CD14-positive monocyte (primary cell): ENCODE measurements around the gene RPS6KA2. TPM values are rescaled to one million over a fixed set of nuclear protein-coding genes. Genes with fewer than 3 reads are reported as not detected.

Experiments
- DNase-seq, 3 donors: peaks; one replicate each; pipeline ENCODE4 v3.0.0-alpha.2; 2011 to 2022
- H2AFZ ChIP-seq: 2 replicates; pipeline ENCODE4 v1.6.0; 2012; ENCODE audit warnings: mild to moderate bottlenecking, low read depth, low read length, inconsistent platforms; ENCODE audit not compliant: insufficient read depth, poor library complexity, severe bottlenecking
- H3K27ac ChIP-seq, 2 donors: 1 replicate in 1 of 2; 2 replicates in 1 of 2; pipeline ENCODE4 v1.5.1; 2012 to 2013; ENCODE audit warnings: low read length in 2 of 2, control low read depth in 1 of 2, inconsistent platforms in 1 of 2, low read depth in 1 of 2, mild to moderate bottlenecking in 1 of 2
- H3K27me3 ChIP-seq, 2 donors: one replicate each; pipeline versions ENCODE4 v1.6.0 to v1.6.1; 2011 to 2013; ENCODE audit warnings: low read length in 2 of 2; ENCODE audit not compliant: control insufficient read depth in 2 of 2, insufficient read depth in 2 of 2
- H3K36me3 ChIP-seq, 2 donors: replicated peaks in 1 of 2; 1 replicate in 1 of 2; 2 replicates in 1 of 2; pipeline versions ENCODE4 v1.5.1 to v1.6.1; 2012 to 2013; ENCODE audit warnings: low read length in 2 of 2, control low read depth in 1 of 2, inconsistent platforms in 1 of 2, mild to moderate bottlenecking in 1 of 2; ENCODE audit not compliant: insufficient read depth in 2 of 2, control insufficient read depth in 1 of 2
- H3K4me1 ChIP-seq, 2 donors: 1 replicate in 1 of 2; 2 replicates in 1 of 2; pipeline versions ENCODE4 v1.5.1 to v1.6.1; 2012 to 2013; ENCODE audit warnings: low read length in 2 of 2, control low read depth in 1 of 2, inconsistent platforms in 1 of 2, mild to moderate bottlenecking in 1 of 2, moderate library complexity in 1 of 2; ENCODE audit not compliant: insufficient read depth in 2 of 2, control insufficient read depth in 1 of 2
- H3K4me2 ChIP-seq: replicated peaks from 2 replicates; pipeline ENCODE3; 2012; ENCODE audit warnings: low read length, moderate library complexity, mild to moderate bottlenecking; ENCODE audit not compliant: poor library complexity, severe bottlenecking; ENCODE audit errors: extremely low read depth
- H3K4me3 ChIP-seq, 3 experiments: fragments of 200-600 bp in 1 of 3; sonication (generic) in 1 of 3; replicated peaks in 1 of 3; 1 replicate in 2 of 3; 2 replicates in 1 of 3; pipeline ENCODE4 v1.5.1; 2011 to 2013; ENCODE audit warnings: low read length in 3 of 3, mild to moderate bottlenecking in 3 of 3, control low read depth in 2 of 3, low read depth in 2 of 3, inconsistent platforms in 1 of 3, moderate library complexity in 1 of 3
- H3K79me2 ChIP-seq: 2 replicates; pipeline ENCODE4 v1.6.0; 2012; ENCODE audit warnings: mild to moderate bottlenecking, control low read depth, inconsistent platforms, low read length, moderate library complexity; ENCODE audit not compliant: insufficient read depth
- H3K9ac ChIP-seq: 2 replicates; pipeline ENCODE4 v1.6.0; 2017; ENCODE audit warnings: low read length, mild to moderate bottlenecking; ENCODE audit not compliant: insufficient read depth, poor library complexity, severe bottlenecking
- H3K9me3 ChIP-seq, 2 donors: replicated peaks in 1 of 2; 1 replicate in 1 of 2; 2 replicates in 1 of 2; pipeline versions ENCODE4 v1.5.1 to v1.6.1; 2012 to 2013; ENCODE audit warnings: low read length in 2 of 2, control low read depth in 1 of 2; ENCODE audit not compliant: control insufficient read depth in 1 of 2, insufficient read depth in 1 of 2
- H4K20me1 ChIP-seq: 2 replicates; pipeline ENCODE4 v1.6.0; 2012; ENCODE audit warnings: mild to moderate bottlenecking, low read length, control low read depth, moderate library complexity; ENCODE audit not compliant: insufficient read depth
- H3K27ac Mint-ChIP-seq, 7 donors: one replicate each; pipeline ENCODE4 v1.8.0; 2020; ENCODE audit warnings: mild to moderate bottlenecking in 7 of 7, mixed read lengths in 7 of 7, moderate library complexity in 6 of 7, inconsistent platforms in 2 of 7
- H3K27me3 Mint-ChIP-seq, 3 donors: one replicate each; pipeline ENCODE4 v1.8.0; 2021 to 2022; ENCODE audit warnings: low read depth in 3 of 3, mild to moderate bottlenecking in 3 of 3, mixed read lengths in 3 of 3, moderate library complexity in 3 of 3, inconsistent platforms in 1 of 3
- H3K36me3 Mint-ChIP-seq, 2 donors: one replicate each; pipeline ENCODE4 v1.8.0; 2020; ENCODE audit warnings: mixed read lengths in 2 of 2, inconsistent platforms in 1 of 2, mild to moderate bottlenecking in 1 of 2
- H3K4me1 Mint-ChIP-seq: one replicate; pipeline ENCODE4 v1.8.0; 2020; ENCODE audit warnings: mild to moderate bottlenecking, mixed read lengths
- H3K4me3 Mint-ChIP-seq, 2 donors: one replicate each; pipeline ENCODE4 v1.8.0; 2020; ENCODE audit warnings: mild to moderate bottlenecking in 2 of 2, mixed read lengths in 2 of 2, moderate library complexity in 1 of 2
- H3K9me3 Mint-ChIP-seq, 7 donors: one replicate each; pipeline ENCODE4 v1.8.0; 2020 to 2022; ENCODE audit warnings: mixed read lengths in 7 of 7, mild to moderate bottlenecking in 6 of 7, moderate library complexity in 6 of 7, inconsistent platforms in 2 of 7
- WGBS: methylation state at CpG from one replicate; pipeline ENCODE4 v1.1.5; 2013; ENCODE audit warnings: missing lambda C conversion rate; ENCODE audit not compliant: insufficient coverage; 5-methylcytosine and 5-hydroxymethylcytosine counted together
- intact Hi-C, 2 donors: fragments of 100-400 bp; cut with micrococcal nuclease; formaldehyde crosslinking; loops; one replicate each; pipeline versions ENCODE4 v1.15.0 to v1.15.1; 2023
- polyA plus RNA-seq, 3 donors: library from polyadenylated mRNA; depleted of rRNA in 1 of 3; unstranded in 2 of 3; stranded (reverse) in 1 of 3; fragments of 300-500 nt in 2 of 3; fragments of >200 nt in 1 of 3; fragmentation: Illumina TruSeq in 2 of 3; gene quantifications; 1 replicate in 2 of 3; 2 replicates in 1 of 3; pipeline ENCODE4 v1.2.3, GENCODE V29; 2012 to 2021
- TF ChIP-seq, protein P1 (sequence below): fragments of 200-600 bp; IDR thresholded peaks from one replicate; pipeline ENCODE4 v1.8.0; 2022; ENCODE audit warnings: antibody characterized with exemption, mild to moderate bottlenecking

RPS6KA2 gene
- polyA plus RNA-seq, 3 donors = 1.4 to 3.1 (median 1.9) TPM

DNA sequence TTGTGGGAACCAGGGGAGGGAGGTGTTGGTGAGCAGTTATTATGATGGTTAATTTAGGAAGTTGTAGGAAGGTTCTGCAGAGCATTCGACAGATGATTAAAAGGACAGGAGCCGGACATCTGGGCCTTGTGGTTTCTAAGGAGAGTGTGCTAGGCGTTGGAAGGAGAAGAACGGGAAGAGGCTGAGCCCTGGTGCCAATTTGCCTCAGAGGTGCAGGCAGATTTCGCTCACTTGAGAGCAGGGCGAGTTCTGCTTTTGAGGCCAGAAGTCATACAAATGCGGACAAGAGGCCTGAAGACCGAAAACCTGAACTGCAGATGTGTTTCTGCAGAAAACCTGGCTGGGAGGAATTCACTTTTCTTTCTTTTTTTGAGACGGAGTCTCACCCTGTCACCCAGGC is 30.5 kb upstream of the RPS6KA2 start:
- WGBS = 0% methylated on average over 8 of the region's 9 CpGs
- H4K20me1 ChIP-seq = no peaks in the 10 kb centered on the region
- H3K79me2 ChIP-seq = no peaks in the 10 kb centered on the region
- no peaks in the 10 kb centered on the region for H3K36me3 Mint-ChIP-seq
- no peaks in the 10 kb centered on the region for H3K36me3 ChIP-seq
- peak; percentile 4 to 24 (median 10) for DNase-seq
- peaks cover 0 to 2% (median 0%) of the 10 kb centered on the region in 7 donors for H3K9me3 Mint-ChIP-seq
- H3K9ac ChIP-seq = no peak overlapping the region
- peak overlapping the region in 1 of 3 experiments; percentile 21 for H3K4me3 ChIP-seq
- peak overlapping the region in 3 of 7 donors; percentile 3 to 50 (median 4) for H3K27ac Mint-ChIP-seq
- H3K4me2 ChIP-seq = peak overlapping the region; percentile 54
- H2AFZ ChIP-seq = peak overlapping the region; percentile 10
- TF ChIP-seq, protein P1, sequence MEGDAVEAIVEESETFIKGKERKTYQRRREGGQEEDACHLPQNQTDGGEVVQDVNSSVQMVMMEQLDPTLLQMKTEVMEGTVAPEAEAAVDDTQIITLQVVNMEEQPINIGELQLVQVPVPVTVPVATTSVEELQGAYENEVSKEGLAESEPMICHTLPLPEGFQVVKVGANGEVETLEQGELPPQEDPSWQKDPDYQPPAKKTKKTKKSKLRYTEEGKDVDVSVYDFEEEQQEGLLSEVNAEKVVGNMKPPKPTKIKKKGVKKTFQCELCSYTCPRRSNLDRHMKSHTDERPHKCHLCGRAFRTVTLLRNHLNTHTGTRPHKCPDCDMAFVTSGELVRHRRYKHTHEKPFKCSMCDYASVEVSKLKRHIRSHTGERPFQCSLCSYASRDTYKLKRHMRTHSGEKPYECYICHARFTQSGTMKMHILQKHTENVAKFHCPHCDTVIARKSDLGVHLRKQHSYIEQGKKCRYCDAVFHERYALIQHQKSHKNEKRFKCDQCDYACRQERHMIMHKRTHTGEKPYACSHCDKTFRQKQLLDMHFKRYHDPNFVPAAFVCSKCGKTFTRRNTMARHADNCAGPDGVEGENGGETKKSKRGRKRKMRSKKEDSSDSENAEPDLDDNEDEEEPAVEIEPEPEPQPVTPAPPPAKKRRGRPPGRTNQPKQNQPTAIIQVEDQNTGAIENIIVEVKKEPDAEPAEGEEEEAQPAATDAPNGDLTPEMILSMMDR = no peak
- no peaks in the 10 kb centered on the region for H3K9me3 ChIP-seq
- no peak overlapping the region for H3K27ac ChIP-seq
- H3K4me3 Mint-ChIP-seq = peak overlapping the region; percentile 68 to 88
- H3K4me1 ChIP-seq = peaks cover 12 to 16% of the 10 kb centered on the region in 2 donors
- intact Hi-C loops = no loop called here
- H3K4me1 Mint-ChIP-seq = peaks cover 17% of the 10 kb centered on the region
- peaks cover 2 to 21% (median 9%) of the 10 kb centered on the region in 3 donors for H3K27me3 Mint-ChIP-seq
- H3K27me3 ChIP-seq = peaks cover 3 to 9% of the 10 kb centered on the region in 2 donors

DNA sequence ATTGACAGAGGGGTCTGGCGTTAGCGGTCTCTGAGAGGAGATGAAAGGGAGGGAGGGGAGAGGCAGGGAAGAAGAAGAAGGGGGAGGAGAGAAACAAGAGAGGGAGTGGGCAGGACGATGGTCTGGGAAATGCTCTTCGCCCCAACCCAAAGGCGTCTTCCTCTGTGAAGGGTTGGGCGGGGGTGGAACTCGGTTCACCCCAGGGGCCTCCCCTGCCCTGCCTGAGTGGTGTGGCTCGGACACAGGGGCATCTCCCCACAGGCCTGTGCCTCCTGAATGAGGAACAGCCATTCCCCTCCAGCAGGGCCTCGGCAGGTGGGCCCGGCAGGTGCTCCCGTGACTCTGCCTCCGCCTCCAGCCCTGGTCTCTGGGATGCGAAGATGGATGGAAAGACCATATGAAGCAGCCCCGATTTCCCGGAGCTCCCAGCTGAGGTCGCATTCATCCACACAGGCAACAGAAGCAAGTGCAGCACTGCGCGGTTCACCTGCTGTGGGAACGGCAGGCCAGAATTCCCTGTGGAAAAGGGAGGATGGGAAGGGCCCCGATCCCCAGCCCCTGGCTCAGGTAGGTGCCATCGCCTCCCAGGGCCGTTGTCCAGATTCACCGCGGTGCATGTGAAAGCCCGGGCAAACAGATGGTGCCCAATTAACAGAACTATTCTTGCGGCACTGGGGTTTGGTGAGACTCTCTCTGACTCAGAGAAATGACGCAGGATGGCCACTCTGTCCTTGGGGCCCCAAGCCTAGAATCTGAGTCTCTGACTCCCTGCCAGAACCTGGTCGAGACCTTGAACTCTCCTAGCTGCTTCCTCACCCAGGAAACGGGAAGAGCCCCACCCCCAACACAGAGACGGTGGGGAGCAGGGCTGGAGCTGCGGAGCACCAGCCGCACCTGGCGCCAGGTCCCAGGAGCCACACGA is 29.4 kb upstream of the RPS6KA2 start:
- H3K9me3 ChIP-seq = no peaks in the 10 kb centered on the region
- TF ChIP-seq, protein P1 = no peak
- H3K79me2 ChIP-seq = no peaks in the 10 kb centered on the region
- peaks cover 0 to 2% (median 0%) of the 10 kb centered on the region in 7 donors for H3K9me3 Mint-ChIP-seq
- H3K9ac ChIP-seq = no peak overlapping the region
- H2AFZ ChIP-seq = no peak overlapping the region
- no peaks in the 10 kb centered on the region for H3K36me3 Mint-ChIP-seq
- peak overlapping the region in 3 of 7 donors; percentile 24 to 76 (median 51) for H3K27ac Mint-ChIP-seq
- no peaks in the 10 kb centered on the region for H3K36me3 ChIP-seq
- 47% methylated on average over 29 of the region's 34 CpGs for WGBS
- H4K20me1 ChIP-seq = no peaks in the 10 kb centered on the region
- H3K4me1 Mint-ChIP-seq = peaks cover 17% of the 10 kb centered on the region
- peak overlapping the region; percentile 68 to 88 for H3K4me3 Mint-ChIP-seq
- no peak overlapping the region for H3K27ac ChIP-seq
- peaks cover 2 to 19% (median 9%) of the 10 kb centered on the region in 3 donors for H3K27me3 Mint-ChIP-seq
- H3K4me3 ChIP-seq = peak overlapping the region in 1 of 3 experiments; percentile 21
- H3K4me1 ChIP-seq = peaks cover 12 to 16% of the 10 kb centered on the region in 2 donors
- peak overlapping the region; percentile 54 for H3K4me2 ChIP-seq
- DNase-seq = peak in 2 of 3 donors; percentile 4 to 31
- H3K27me3 ChIP-seq = peaks cover 3 to 9% of the 10 kb centered on the region in 2 donors
- intact Hi-C loops = no loop called here
